ENCODE data around the gene FLNC.

Gene FLNC

DNA sequence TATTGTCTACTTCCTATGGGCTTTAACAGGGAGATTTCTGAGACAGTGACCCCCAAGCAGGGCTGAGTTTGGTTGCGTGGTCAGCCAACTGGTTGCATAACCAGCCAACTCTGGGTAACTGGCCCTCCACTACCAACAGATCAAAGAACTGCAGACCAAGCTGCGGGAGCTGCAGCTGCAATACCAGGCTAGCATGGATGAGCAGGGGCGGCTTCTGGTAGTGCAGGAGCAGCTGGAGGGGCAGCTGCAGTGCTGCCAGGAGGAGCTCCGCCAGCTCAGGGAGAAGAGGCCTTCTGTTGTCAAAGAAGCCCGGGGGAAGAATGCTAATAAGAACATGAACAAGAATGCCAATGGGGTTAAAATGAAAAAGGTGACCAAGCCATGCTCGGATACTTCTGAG, 15.7 kb upstream of the FLNC start:
- H3K4me2 ChIP-seq (ENCODE audit: low read depth, low read length, poor library complexity, severe bottlenecking): no peak overlapping the region
- H4K20me1 ChIP-seq (ENCODE audit: insufficient read depth, low read length, poor library complexity, severe bottlenecking): no peaks in the 10 kb centered on the region
- H3F3A ChIP-seq (ENCODE audit: low read depth): no peaks in the 10 kb centered on the region
- H3K36me3 ChIP-seq (ENCODE audit: insufficient read depth, low read length): peaks cover 14% of the 10 kb centered on the region; the same call in 1 of the 2 replicates
- no peak overlapping the region for H2AFZ ChIP-seq (ENCODE audit: low read length)
- no peaks in the 10 kb centered on the region for H3K9me3 ChIP-seq (ENCODE audit: insufficient read depth, low read depth, low read length)
- H3K79me2 ChIP-seq (ENCODE audit: insufficient read depth, low read length): no peaks in the 10 kb centered on the region
- TF ChIP-seq, protein P1, sequence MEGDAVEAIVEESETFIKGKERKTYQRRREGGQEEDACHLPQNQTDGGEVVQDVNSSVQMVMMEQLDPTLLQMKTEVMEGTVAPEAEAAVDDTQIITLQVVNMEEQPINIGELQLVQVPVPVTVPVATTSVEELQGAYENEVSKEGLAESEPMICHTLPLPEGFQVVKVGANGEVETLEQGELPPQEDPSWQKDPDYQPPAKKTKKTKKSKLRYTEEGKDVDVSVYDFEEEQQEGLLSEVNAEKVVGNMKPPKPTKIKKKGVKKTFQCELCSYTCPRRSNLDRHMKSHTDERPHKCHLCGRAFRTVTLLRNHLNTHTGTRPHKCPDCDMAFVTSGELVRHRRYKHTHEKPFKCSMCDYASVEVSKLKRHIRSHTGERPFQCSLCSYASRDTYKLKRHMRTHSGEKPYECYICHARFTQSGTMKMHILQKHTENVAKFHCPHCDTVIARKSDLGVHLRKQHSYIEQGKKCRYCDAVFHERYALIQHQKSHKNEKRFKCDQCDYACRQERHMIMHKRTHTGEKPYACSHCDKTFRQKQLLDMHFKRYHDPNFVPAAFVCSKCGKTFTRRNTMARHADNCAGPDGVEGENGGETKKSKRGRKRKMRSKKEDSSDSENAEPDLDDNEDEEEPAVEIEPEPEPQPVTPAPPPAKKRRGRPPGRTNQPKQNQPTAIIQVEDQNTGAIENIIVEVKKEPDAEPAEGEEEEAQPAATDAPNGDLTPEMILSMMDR (conservative IDR thresholded peaks at IDR 0.05; ENCODE audit: low read length): no peak
- TF ChIP-seq EZH2phosphoT487 (IDR thresholded peaks at IDR 0.05; ENCODE audit: borderline replicate concordance): no peak
- no peaks in the 10 kb centered on the region for H3K9me2 ChIP-seq (replicated peaks; ENCODE audit: low read depth, low read length)
- H3K4me1 ChIP-seq (ENCODE audit: insufficient read depth, low read length, poor library complexity, severe bottlenecking): peaks cover 7% of the 10 kb centered on the region
- H3K27me3 ChIP-seq (ENCODE audit: insufficient read depth, low read length, poor library complexity, severe bottlenecking): no peaks in the 10 kb centered on the region
- H3K4me3 ChIP-seq (ENCODE audit: low read length, poor library complexity, severe bottlenecking): no peak overlapping the region
- no peak overlapping the region for H3K9ac ChIP-seq (ENCODE audit: low read depth, low read length, poor library complexity, severe bottlenecking)

DNA sequence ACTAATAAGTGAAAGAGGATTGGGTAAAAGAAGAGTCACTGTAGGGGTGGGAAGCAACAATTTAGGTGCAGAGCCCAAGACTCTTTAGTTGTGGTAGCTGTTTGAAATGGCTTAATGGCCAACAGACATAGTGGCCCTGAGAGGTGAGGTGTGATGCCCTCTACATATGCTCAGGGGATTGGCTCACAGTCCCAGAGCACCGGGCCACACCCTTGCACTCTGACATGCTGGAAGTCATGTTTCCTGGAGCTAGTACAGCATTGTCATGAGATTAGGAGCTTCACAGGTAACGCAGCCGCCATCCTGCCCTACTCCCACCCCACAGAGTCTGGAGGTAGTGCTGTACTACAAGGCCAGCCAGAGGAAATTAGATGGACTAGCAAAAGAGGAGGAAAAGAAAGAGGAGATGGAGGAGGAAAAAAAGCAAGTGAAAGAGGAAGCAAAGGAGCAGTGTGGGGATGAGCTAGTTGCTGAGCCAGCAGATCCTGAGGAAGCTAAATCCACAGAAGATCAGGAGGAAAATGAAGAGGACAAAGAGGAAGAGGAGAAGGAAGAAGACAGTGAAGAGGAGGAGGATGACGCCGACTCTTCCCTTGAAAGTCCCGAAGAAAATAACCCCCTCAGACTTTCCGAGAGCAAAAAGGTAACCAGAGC, 14.8 kb upstream of the FLNC start:
- H3K9me3 ChIP-seq (ENCODE audit: insufficient read depth, low read depth, low read length): no peaks in the 10 kb centered on the region
- H4K20me1 ChIP-seq (ENCODE audit: insufficient read depth, low read length, poor library complexity, severe bottlenecking): no peaks in the 10 kb centered on the region
- H3K36me3 ChIP-seq (ENCODE audit: insufficient read depth, low read length): peaks cover 8% of the 10 kb centered on the region; the same call in 1 of the 2 replicates
- no peak overlapping the region for H3K4me2 ChIP-seq (ENCODE audit: low read depth, low read length, poor library complexity, severe bottlenecking)
- no peak overlapping the region for H3K4me3 ChIP-seq (ENCODE audit: low read length, poor library complexity, severe bottlenecking)
- no peaks in the 10 kb centered on the region for H3F3A ChIP-seq (ENCODE audit: low read depth)
- H2AFZ ChIP-seq (ENCODE audit: low read length): no peak overlapping the region
- H3K9ac ChIP-seq (ENCODE audit: low read depth, low read length, poor library complexity, severe bottlenecking): no peak overlapping the region
- no peaks in the 10 kb centered on the region for H3K9me2 ChIP-seq (replicated peaks; ENCODE audit: low read depth, low read length)
- no peak for TF ChIP-seq EZH2phosphoT487 (IDR thresholded peaks at IDR 0.05; ENCODE audit: borderline replicate concordance)
- TF ChIP-seq, protein P1 (conservative IDR thresholded peaks at IDR 0.05; ENCODE audit: low read length): no peak
- no peaks in the 10 kb centered on the region for H3K79me2 ChIP-seq (ENCODE audit: insufficient read depth, low read length)
- H3K27me3 ChIP-seq (ENCODE audit: insufficient read depth, low read length, poor library complexity, severe bottlenecking): no peaks in the 10 kb centered on the region
- peaks cover 16% of the 10 kb centered on the region for H3K4me1 ChIP-seq (ENCODE audit: insufficient read depth, low read length, poor library complexity, severe bottlenecking)

DNA sequence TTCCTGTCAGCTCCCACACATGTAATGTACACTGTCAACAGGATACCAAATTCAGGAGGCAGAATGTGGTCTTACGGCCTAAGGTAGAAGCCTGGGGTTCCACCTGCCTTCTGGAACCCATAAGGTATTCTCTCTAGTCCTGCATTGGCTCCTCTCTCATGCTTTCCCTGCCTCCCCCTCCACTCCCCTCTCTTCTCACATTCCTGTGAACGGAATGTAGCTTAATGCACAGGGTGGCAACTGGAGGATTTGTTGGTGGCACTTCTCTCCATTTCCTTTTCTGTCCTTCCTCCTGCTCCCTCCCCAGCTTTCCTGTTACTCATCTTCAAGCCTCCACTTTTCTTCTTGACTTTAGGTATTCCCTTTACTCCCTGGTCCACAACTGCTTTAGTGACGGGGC, 11.5 kb upstream of the FLNC start:
- Histone ChIP-seq H3K9ac (ENCODE audit: low read depth, low read length, poor library complexity, severe bottlenecking) (no peak overlapping the region), H3F3A (ENCODE audit: low read depth) (no peaks in the 10 kb centered on the region), H3K27me3 (ENCODE audit: insufficient read depth, low read length, poor library complexity, severe bottlenecking) (no peaks in the 10 kb centered on the region), H4K20me1 (ENCODE audit: insufficient read depth, low read length, poor library complexity, severe bottlenecking) (no peaks in the 10 kb centered on the region), H3K9me2 (replicated peaks; ENCODE audit: low read depth, low read length) (no peaks in the 10 kb centered on the region), H3K4me2 (ENCODE audit: low read depth, low read length, poor library complexity, severe bottlenecking) (no peak overlapping the region), H3K4me3 (ENCODE audit: low read length, poor library complexity, severe bottlenecking) (no peak overlapping the region), H3K4me1 (ENCODE audit: insufficient read depth, low read length, poor library complexity, severe bottlenecking) (peaks cover 17% of the 10 kb centered on the region), H3K9me3 (ENCODE audit: insufficient read depth, low read depth, low read length) (no peaks in the 10 kb centered on the region), H3K79me2 (ENCODE audit: insufficient read depth, low read length) (no peaks in the 10 kb centered on the region), H2AFZ (ENCODE audit: low read length) (no peak overlapping the region), H3K36me3 (ENCODE audit: insufficient read depth, low read length) (no peaks in the 10 kb centered on the region)
- TF ChIP-seq EZH2phosphoT487 (IDR thresholded peaks at IDR 0.05; ENCODE audit: borderline replicate concordance): no peak
- TF ChIP-seq, protein P1 (conservative IDR thresholded peaks at IDR 0.05; ENCODE audit: low read length): no peak
